ENCODE measurements around the gene LEMD2. TPM values are rescaled to one million over a fixed set of nuclear protein-coding genes. Genes with fewer than 3 reads are reported as not detected.

Gene LEMD2
- total RNA-seq, 1 experiment from 2014 or later, result 91.8 TPM

- H3K18ac ChIP-seq (ENCODE audit: insufficient read length, low read depth, low read length), result no peak overlapping the region
- no CpG with 5 or more reads among the region's 5 CpGs for WGBS (ENCODE audit: extremely low coverage, insufficient read length, low lambda C conversion rate)
- Mint-ChIP-seq H3K27ac (no peak overlapping the region), H3K4me3 (no peak overlapping the region), H3K4me1 (peaks cover 7 to 9% of the 10 kb centered on the region in 2 experiments), H3K36me3 (ENCODE audit: insufficient read depth in 1 of 3, low read depth in 3 of 3) (no peaks in the 10 kb centered on the region), H3K9me3 (no peaks in the 10 kb centered on the region), H3K27me3 (ENCODE audit: low read depth) (peaks cover 2% of the 10 kb centered on the region)
- H2BK12ac ChIP-seq (ENCODE audit: insufficient read length, low read depth, low read length), result no peak overlapping the region
- H3K14ac ChIP-seq (ENCODE audit: insufficient read depth, low read length), result no peak overlapping the region
- no peak overlapping the region for H2BK20ac ChIP-seq (ENCODE audit: low read depth, low read length, poor library complexity, severe bottlenecking)
- no peaks in the 10 kb centered on the region for H3K79me1 ChIP-seq (ENCODE audit: insufficient read depth, low read depth, low read length, poor library complexity, severe bottlenecking)
- no peaks in the 10 kb centered on the region for H3K4me1 ChIP-seq (ENCODE audit: insufficient read depth, low read length)
- H3K4me2 ChIP-seq (ENCODE audit: insufficient read depth, insufficient read length, low read length), result no peak overlapping the region
- no peak overlapping the region for H3K23ac ChIP-seq (ENCODE audit: insufficient read length, low read depth, low read length)
- no peaks in the 10 kb centered on the region for H3K9me3 ChIP-seq (ENCODE audit: control insufficient read depth, low read depth, low read length)
- no peak overlapping the region for H3K27ac ChIP-seq (ENCODE audit: insufficient read length, low read depth, low read length)
- no peak overlapping the region for H4K8ac ChIP-seq (replicated peaks; ENCODE audit: insufficient read length, low read depth, low read length)
- H3T11ph ChIP-seq (ENCODE audit: low read length), result no peak overlapping the region
- H3K9ac ChIP-seq (ENCODE audit: extremely low read depth, insufficient read length, low read length), result no peak overlapping the region
- H2AK5ac ChIP-seq (ENCODE audit: insufficient read length, low read length), result no peak overlapping the region
- H2BK120ac ChIP-seq (ENCODE audit: low read depth, low read length, poor library complexity, severe bottlenecking), result no peak overlapping the region
- no peak overlapping the region for H3K4ac ChIP-seq (ENCODE audit: low read depth, low read length)
- H4K91ac ChIP-seq (ENCODE audit: insufficient read length, low read depth, low read length), result no peak overlapping the region
- H3K27me3 ChIP-seq (ENCODE audit: insufficient read depth, low read length), result no peaks in the 10 kb centered on the region
- no peaks in the 10 kb centered on the region for H3K79me2 ChIP-seq (ENCODE audit: insufficient read depth, low read length)
- H2AFZ ChIP-seq (ENCODE audit: low read length), result no peak overlapping the region
- H3K56ac ChIP-seq (ENCODE audit: insufficient read length, low read depth, low read length), result no peak overlapping the region
- H4K5ac ChIP-seq (ENCODE audit: insufficient read length, low read depth, low read length), result no peak overlapping the region
- no peak for TF ChIP-seq CTCF (conservative IDR thresholded peaks at IDR 0.05)
- no peak overlapping the region for H2BK5ac ChIP-seq (ENCODE audit: insufficient read length, low read length)
- no peak for DNase-seq
- H2BK15ac ChIP-seq (ENCODE audit: low read depth, low read length), result no peak overlapping the region
- no peaks in the 10 kb centered on the region for H3K23me2 ChIP-seq (ENCODE audit: insufficient read length, low read depth, low read length, poor library complexity, severe bottlenecking)
- H4K20me1 ChIP-seq (ENCODE audit: control insufficient read depth, insufficient read depth, insufficient read length), result no peaks in the 10 kb centered on the region
These were observed 50.1 kb downstream of the LEMD2 start for GRCh38 chr6:33738879-33739278.
